HepG2 (cell line): Measurements from ENCODE around the gene PRSS36. TPM values are rescaled to one million over a fixed set of nuclear protein-coding genes. Genes with fewer than 3 reads are reported as not detected.

ENCODE experiments used
- BATF2 ChIP-seq: sonication (generic); formaldehyde crosslinking; IDR thresholded peaks from 2 replicates; pipeline ENCODE4 v1.8.0; 2022; ENCODE audit warnings: mild to moderate bottlenecking, missing genetic modification reagents, moderate library complexity
- CBX1 ChIP-seq: IDR thresholded peaks from one replicate; pipeline ENCODE4 v1.6.1; 2016; ENCODE audit warnings: antibody characterized with exemption, low read depth
- CBX5 ChIP-seq: sonication (generic); formaldehyde crosslinking; IDR thresholded peaks from 2 replicates; pipeline ENCODE4 v1.4.0; 2020; ENCODE audit warnings: missing genetic modification reagents, borderline replicate concordance
- CEBPB ChIP-seq: IDR thresholded peaks from 2 replicates; pipeline ENCODE4 v1.6.1; 2011; ENCODE audit warnings: low read depth, low read length, improper control_type of control experiment, borderline replicate concordance
- DBP ChIP-seq: sonication (generic); formaldehyde crosslinking; IDR thresholded peaks from 2 replicates; pipeline ENCODE4 v1.4.0; 2020; ENCODE audit warnings: missing genetic modification reagents; ENCODE audit errors: not compliant biosample characterization
- FOSL1 ChIP-seq: sonication (generic); formaldehyde crosslinking; IDR thresholded peaks from 2 replicates; pipeline ENCODE4 v1.9.0; 2021; ENCODE audit warnings: missing genetic modification reagents, borderline replicate concordance
- GATA4 ChIP-seq: sonication (generic); IDR thresholded peaks from 2 replicates; pipeline ENCODE4 v1.6.1; 2016; ENCODE audit warnings: antibody characterized with exemption, low read depth, borderline replicate concordance
- HOXA3 ChIP-seq: sonication (generic); formaldehyde crosslinking; IDR thresholded peaks from 2 replicates; pipeline ENCODE4 v1.5.0; 2020; ENCODE audit warnings: missing genetic modification reagents
- PAX8 ChIP-seq: sonication (generic); formaldehyde crosslinking; IDR thresholded peaks from 2 replicates; pipeline ENCODE4 v1.8.0; 2022; ENCODE audit warnings: mild to moderate bottlenecking, missing genetic modification reagents, borderline replicate concordance
- PAXIP1 ChIP-seq: sonication (generic); formaldehyde crosslinking; conservative IDR thresholded peaks from 2 replicates; pipeline ENCODE4 v1.4.0; 2020; ENCODE audit warnings: mild to moderate bottlenecking, missing genetic modification reagents, moderate library complexity
- POLR2G ChIP-seq: fragments of 200-400 bp; formaldehyde crosslinking; IDR thresholded peaks from 2 replicates; pipeline ENCODE4 v1.6.1; 2018; ENCODE audit warnings: mild to moderate bottlenecking, low read depth, low read length, moderate library complexity
- RFXANK ChIP-seq: IDR thresholded peaks from 2 replicates; pipeline ENCODE4 v1.6.1; 2016
- SNAI1 ChIP-seq: sonication (generic); formaldehyde crosslinking; IDR thresholded peaks from 2 replicates; pipeline ENCODE4 v1.5.0; 2020; ENCODE audit warnings: mild to moderate bottlenecking, missing genetic modification reagents, borderline replicate concordance
- TCF12 ChIP-seq, 2 experiments: fragments of 450-650 bp in 1 of 2; sonication (generic) in 1 of 2; formaldehyde crosslinking in 1 of 2; IDR thresholded peaks; 2 replicates each; pipeline versions ENCODE4 v1.6.1 to v1.8.0; 2017 to 2022; ENCODE audit warnings: antibody characterized with exemption in 1 of 2, mild to moderate bottlenecking in 1 of 2, missing genetic modification reagents in 1 of 2, moderate library complexity in 1 of 2
- THAP11 ChIP-seq: IDR thresholded peaks from 2 replicates; pipeline ENCODE4 v1.6.1; 2016; ENCODE audit warnings: missing biosample characterization, missing genetic modification reagents
- TSC22D2 ChIP-seq: sonication (generic); formaldehyde crosslinking; IDR thresholded peaks from 2 replicates; pipeline ENCODE4 v1.5.1; 2020; ENCODE audit warnings: missing genetic modification reagents, mild to moderate bottlenecking, borderline replicate concordance
- ZNF263 ChIP-seq: sonication (generic); formaldehyde crosslinking; IDR thresholded peaks from 2 replicates; pipeline ENCODE4 v1.4.0; 2020; ENCODE audit warnings: missing genetic modification reagents
- ZNF33B ChIP-seq: sonication (generic); formaldehyde crosslinking; IDR thresholded peaks from 2 replicates; pipeline ENCODE4 v1.5.1; 2020; ENCODE audit warnings: mild to moderate bottlenecking, missing genetic modification reagents
- ZNF367 ChIP-seq: sonication (generic); formaldehyde crosslinking; IDR thresholded peaks from 2 replicates; pipeline ENCODE4 v1.4.0; 2020; ENCODE audit warnings: missing genetic modification reagents, borderline replicate concordance
- ZNF446 ChIP-seq: sonication (generic); formaldehyde crosslinking; IDR thresholded peaks from 2 replicates; pipeline ENCODE4 v1.5.0; 2020; ENCODE audit warnings: mild to moderate bottlenecking, missing genetic modification reagents
- ZNF451 ChIP-seq: sonication (generic); formaldehyde crosslinking; IDR thresholded peaks from 2 replicates; pipeline ENCODE4 v1.5.0; 2020; ENCODE audit warnings: mild to moderate bottlenecking, missing genetic modification reagents
- ZNF564 ChIP-seq: sonication (generic); formaldehyde crosslinking; IDR thresholded peaks from 2 replicates; pipeline ENCODE4 v1.8.1; 2023; ENCODE audit warnings: mild to moderate bottlenecking, missing genetic modification reagents
- ZNF598 ChIP-seq: sonication (generic); formaldehyde crosslinking; IDR thresholded peaks from 2 replicates; pipeline ENCODE4 v1.5.1; 2020; ENCODE audit warnings: mild to moderate bottlenecking, missing genetic modification reagents, borderline replicate concordance
- ZNF749 ChIP-seq: sonication (generic); formaldehyde crosslinking; IDR thresholded peaks from 2 replicates; pipeline ENCODE4 v1.8.0; 2022; ENCODE audit warnings: mild to moderate bottlenecking, missing genetic modification reagents, moderate library complexity, borderline replicate concordance
- ZSCAN25 ChIP-seq: sonication (generic); formaldehyde crosslinking; IDR thresholded peaks from 2 replicates; pipeline ENCODE4 v1.8.0; 2022; ENCODE audit warnings: mild to moderate bottlenecking, missing genetic modification reagents
- polyA plus RNA-seq, 8 experiments: library from polyadenylated mRNA; depleted of rRNA in 3 of 8; stranded (reverse) in 7 of 8; unstranded in 1 of 8; fragments of >200 nt; fragmentation: Illumina TruSeq in 4 of 8; extraction: Trizol in 4 of 8; gene quantifications; 2 replicates each; pipeline versions ENCODE4 v1.2.1 to v1.2.3, GENCODE V29; 2011 to 2016; ENCODE audit warnings: low read depth in 4 of 8, missing spikeins in 1 of 8, mixed read lengths in 1 of 8; ENCODE audit not compliant: insufficient read depth in 1 of 8
- total RNA-seq, 5 experiments: library from RNA; depleted of rRNA; stranded (reverse); fragments of >200 nt; fragmentation: Illumina TruSeq; extraction: Trizol; gene quantifications; 2 replicates each; pipeline ENCODE4 v1.2.3, GENCODE V29; 2016; ENCODE audit warnings: low read depth in 1 of 5

The PRSS36 gene
- total and polyA plus RNA-seq, 2 of the 13 experiments (the other 11 are each of a cell fraction or from before 2014, with no cell fraction given): 1.5 to 2.1 TPM

GRCh38 chr16:31179747-31180459, 30.0 kb upstream of the PRSS36 start, which contains the start of gene FUS (continued):
- TF ChIP-seq ZNF451 (CRISPR knock-in tag) (peak; percentile 71), PAX8 (CRISPR knock-in tag) (peak; percentile 94; the same call in 1 of the 2 replicates), ZNF446 (peak; percentile 78; the same call in 1 of the 2 replicates), CBX1 (peak; percentile 99), FOSL1 (CRISPR knock-in tag) (no peak), ZNF598 (peak; percentile 88; the same call in 1 of the 2 replicates), POLR2G (peak; percentile 100), SNAI1 (CRISPR knock-in tag) (peak; percentile 40; the same call in 1 of the 2 replicates), HOXA3 (CRISPR knock-in tag) (peak; percentile 81; the same call in 1 of the 2 replicates), ZNF564 (CRISPR knock-in tag) (peak; percentile 88), ZNF367 (CRISPR knock-in tag) (0 out of 2 replicates have a peak, but pooled peaks have one; percentile 73), THAP11 (CRISPR knock-in tag) (peak; percentile 83), RFXANK (CRISPR knock-in tag) (peak; percentile 35; the same call in 1 of the 2 replicates), ZNF749 (CRISPR knock-in tag) (peak; percentile 12; the same call in 1 of the 2 replicates), ZNF33B (peak; percentile 82), TCF12 (IDR thresholded peaks at IDR 0.05) (no peak), TCF12 (CRISPR knock-in tag; IDR thresholded peaks at IDR 0.05) (peak; percentile 47), ZNF263 (CRISPR knock-in tag) (peak; percentile 82), GATA4 (peak; percentile 93), DBP (CRISPR knock-in tag) (peak; percentile 26), CEBPB (no peak), TSC22D2 (CRISPR knock-in tag) (peak; percentile 98), CBX5 (CRISPR knock-in tag) (peak; percentile 95), ZSCAN25 (CRISPR knock-in tag) (peak; percentile 90), PAXIP1 (CRISPR knock-in tag) (peak; percentile 62), BATF2 (CRISPR knock-in tag) (peak; percentile 93)
